GM12878 (cell line): Measurements from ENCODE around the gene EMSY. TPM values are rescaled to one million over a fixed set of nuclear protein-coding genes. Genes with fewer than 3 reads are reported as not detected.
A peak's percentile ranks its signal among the peaks of the same experiment; 100 is the strongest.

Source experiments
- ATAC-seq: fragments of 200-7000 bp; cut with Tn5 transposase; 3 replicates; pipeline ENCODE4 v1.9.1; 2020; ENCODE audit warnings: mild to moderate bottlenecking, moderate library complexity
- BruUV-seq: library from RNA; stranded (reverse); fragments of 400-500 nt; replicated peaks from 2 replicates; lab custom pipeline; 2021; lab: Mats Ljungman, UMichigan
- CTCF ChIA-PET: fragments of 300-600 bp; sonication (Branson Sonifier 250); formaldehyde crosslinking; extraction: SDS; loops from one replicate; lab custom pipeline; 2021; ENCODE audit warnings: inconsistent platforms; lab: Yijun Ruan, JAX
- POLR2A ChIA-PET: fragments of 350-600 bp; formaldehyde crosslinking; extraction: SDS; loops from one replicate; lab custom pipeline; 2021; ENCODE audit warnings: inconsistent platforms; lab: Charles Lee
- RAD21 ChIA-PET: fragments of 300-600 bp; sonication (Branson Sonifier 250); formaldehyde crosslinking; loops from one replicate; lab custom pipeline; 2023; ENCODE audit warnings: antibody characterized with exemption; ENCODE audit not compliant: unreplicated experiment; lab: Charles Lee
- SMC1A ChIA-PET: fragments of 300-600 bp; sonication (Branson Sonifier 250); formaldehyde crosslinking; loops from one replicate; lab custom pipeline; 2023; ENCODE audit not compliant: unreplicated experiment, uncharacterized antibody; lab: Charles Lee
- DNase-seq: peaks from one replicate; pipeline ENCODE4 v3.0.0-alpha.2; 2011; ENCODE audit warnings: low read depth, low spot score
- FAIRE-seq: peaks from 3 replicates; lab custom pipeline; 2011; peaks lifted over from hg19 to GRCh38; lab: Jason Lieb, UNC
- H2AFZ ChIP-seq: 2 replicates; pipeline ENCODE4 v1.6.0; 2011; ENCODE audit warnings: low read depth, low read length, control low read depth; ENCODE audit not compliant: control insufficient read depth
- H3K27ac ChIP-seq: 2 replicates; pipeline ENCODE4 v1.5.1; 2011; ENCODE audit warnings: control low read depth; ENCODE audit not compliant: control insufficient read depth, insufficient read depth
- H3K27me3 ChIP-seq, 2 experiments: replicated peaks in 1 of 2; 2 replicates each; pipeline versions ENCODE4 v1.6.0 to v1.6.1; 2011; ENCODE audit warnings: low read length in 1 of 2; ENCODE audit not compliant: control insufficient read depth in 2 of 2, insufficient read depth in 2 of 2
- H3K36me3 ChIP-seq, 2 experiments: 2 replicates each; pipeline ENCODE4 v1.5.1; 2011; ENCODE audit warnings: low read length in 1 of 2; ENCODE audit not compliant: control insufficient read depth in 2 of 2, insufficient read depth in 2 of 2
- H3K4me1 ChIP-seq: 2 replicates; pipeline ENCODE4 v1.6.1; 2011; ENCODE audit warnings: mild to moderate bottlenecking, low read length, moderate library complexity, mixed read lengths; ENCODE audit not compliant: control insufficient read depth, insufficient read depth
- H3K4me2 ChIP-seq: 2 replicates; pipeline ENCODE4 v1.6.0; 2011; ENCODE audit warnings: control low read depth; ENCODE audit not compliant: control insufficient read depth, insufficient read depth
- H3K4me3 ChIP-seq: fragments of 200-600 bp; sonication (generic); 2 replicates; pipeline ENCODE4 v1.5.1; 2016
- H3K79me2 ChIP-seq: 2 replicates; pipeline ENCODE4 v1.6.0; 2011; ENCODE audit warnings: low read length; ENCODE audit not compliant: control insufficient read depth, insufficient read depth
- H3K9ac ChIP-seq: 2 replicates; pipeline ENCODE4 v1.8.0; 2011; ENCODE audit warnings: low read length, control low read depth, mixed read lengths; ENCODE audit not compliant: control insufficient read depth, insufficient read depth
- H3K9me3 ChIP-seq: replicated peaks from 3 replicates; pipeline ENCODE4 v1.5.1; 2011; ENCODE audit warnings: mild to moderate bottlenecking, low read length; ENCODE audit not compliant: control insufficient read depth, insufficient read depth
- H4K20me1 ChIP-seq: 2 replicates; pipeline ENCODE4 v1.6.0; 2011; ENCODE audit not compliant: control insufficient read depth, insufficient read depth
- BHLHE40 ChIP-seq, 2 experiments: fragments of 450-650 bp in 1 of 2; IDR thresholded peaks; 2 replicates each; pipeline ENCODE4 v1.6.1; 2011 to 2017; ENCODE audit warnings: low read depth in 2 of 2, borderline replicate concordance in 1 of 2, improper control_type of control experiment in 1 of 2, low read length in 1 of 2, mild to moderate bottlenecking in 1 of 2
- CHD1 ChIP-seq: IDR thresholded peaks from 2 replicates; pipeline ENCODE4 v1.6.1; 2012; ENCODE audit warnings: low read depth, low read length, improper control_type of control experiment
- CTCF ChIP-seq, 3 experiments: IDR thresholded peaks in 2 of 3; conservative IDR thresholded peaks in 1 of 3; 2 replicates each; pipeline ENCODE4 v1.5.1; 2011; ENCODE audit warnings: low read depth in 3 of 3, low read length in 3 of 3, mild to moderate bottlenecking in 3 of 3, control low read depth in 2 of 3, moderate library complexity in 2 of 3, inconsistent platforms in 1 of 3, mixed read lengths in 1 of 3; ENCODE audit not compliant: control insufficient read depth in 2 of 3, insufficient read depth in 1 of 3; ENCODE audit errors: extremely low read depth in 1 of 3
- IKZF1 ChIP-seq: fragments of 450-650 bp; conservative IDR thresholded peaks from 2 replicates; pipeline ENCODE4 v1.6.1; 2017; ENCODE audit warnings: antibody characterized with exemption, mild to moderate bottlenecking
- NR2F1 ChIP-seq: fragments of 450-650 bp; conservative IDR thresholded peaks from 2 replicates; pipeline ENCODE4 v1.6.1; 2017; ENCODE audit warnings: mild to moderate bottlenecking
- RAD21 ChIP-seq: IDR thresholded peaks from 2 replicates; pipeline ENCODE4 v1.6.1; 2011; ENCODE audit warnings: mild to moderate bottlenecking, low read depth, low read length, moderate library complexity; ENCODE audit not compliant: insufficient read depth
- RUNX3 ChIP-seq: IDR thresholded peaks from 2 replicates; pipeline ENCODE4 v1.6.1; 2012; ENCODE audit warnings: low read length, inconsistent platforms
- SMC3 ChIP-seq: IDR thresholded peaks from 2 replicates; pipeline ENCODE4 v1.6.1; 2011; ENCODE audit warnings: low read length, improper control_type of control experiment, borderline replicate concordance
- SPI1 ChIP-seq: IDR thresholded peaks from 2 replicates; pipeline ENCODE4 v1.6.1; 2011; ENCODE audit warnings: low read depth, mild to moderate bottlenecking, low read length, moderate library complexity, borderline replicate concordance; ENCODE audit not compliant: insufficient read depth
- YBX1 ChIP-seq: fragments of 450-650 bp; IDR thresholded peaks from 2 replicates; pipeline ENCODE4 v1.6.1; 2016; ENCODE audit warnings: antibody characterized with exemption
- ZSCAN29 ChIP-seq: fragments of 450-650 bp; IDR thresholded peaks from 2 replicates; pipeline ENCODE4 v1.6.1; 2017; ENCODE audit warnings: mild to moderate bottlenecking, moderate library complexity
- WGBS: methylation state at CpG from one replicate; pipeline ENCODE4 v1.1.6; 2016; ENCODE audit warnings: low lambda C conversion rate; ENCODE audit not compliant: insufficient replicate concordance, insufficient coverage; ENCODE audit errors: missing lambda C conversion rate; 5-methylcytosine and 5-hydroxymethylcytosine counted together
- in situ Hi-C: fragments of 300-500 bp; cut with MboI; formaldehyde crosslinking; loops from 9 replicates; pipeline ENCODE4 v1.14.3; 2018; ENCODE audit warnings: mixed read lengths
- intact Hi-C: fragments of 100-400 bp; cut with micrococcal nuclease; formaldehyde crosslinking; loops from one replicate; pipeline ENCODE4 v1.14.2; 2022; ENCODE audit not compliant: unreplicated experiment
- polyA plus RNA-seq, 11 experiments: library from polyadenylated mRNA; depleted of rRNA in 4 of 11; unstranded in 6 of 11; stranded (reverse) in 5 of 11; fragments of >200 nt; fragmentation: Nextera tagmentation in 4 of 11; fragmentation: Illumina TruSeq in 1 of 11; extraction: Ambion mirVana in 4 of 11; extraction: Trizol in 1 of 11; gene quantifications; 1 replicate in 1 of 11; 2 replicates in 10 of 11; pipeline versions ENCODE4 v1.2.1 to v1.2.3, GENCODE V29; 2011 to 2016; ENCODE audit warnings: inconsistent platforms in 2 of 11, missing spikeins in 2 of 11, low read depth in 1 of 11
- total RNA-seq, 4 experiments: library from RNA; depleted of rRNA in 3 of 4; stranded (reverse); fragments of >200 nt in 3 of 4; fragmentation: Illumina TruSeq in 1 of 4; extraction: Trizol in 1 of 4; gene quantifications; 2 replicates each; pipeline versions ENCODE4 v1.2.1 to v1.2.3, GENCODE V29; 2013 to 2021

Gene EMSY
- total and polyA plus RNA-seq, 10 of the 15 experiments (the other 5 are each of a cell fraction or from before 2014, with no cell fraction given) = 9.3 to 26.9 (median 13.0) TPM

GRCh38 chr11:76597533-76598425 lies 153.0 kb downstream of the EMSY start:
- no peaks in the 10 kb centered on the region for H4K20me1 ChIP-seq
- ATAC-seq (peak; percentile 10; the same call in 1 of the 3 replicates), FAIRE-seq (no peak), DNase-seq (no peak)
- no peak overlapping the region for H3K27ac ChIP-seq
- ChIA-PET SMC1A (interaction anchor here (0.9 to 3.6 kb wide), 13 partner anchors 10 to 390 kb away, joined by 3 to 76 read pairs (median 8); partner anchors contain the start of gene LRRC32), RAD21 (interaction anchor here (0.7 to 3.3 kb wide), 15 partner anchors 14 to 771 kb away, joined by 3 to 187 read pairs (median 7); partner anchors contain the start of gene LRRC32), CTCF (interaction anchor here (0.6 to 8.1 kb wide), 19 partner anchors 12 to 201 kb away, joined by 3 to 273 read pairs (median 4); partner anchors contain the start of gene LRRC32), POLR2A (interaction anchor here (0.6 to 1.5 kb wide), 3 partner anchors 10 to 156 kb away, joined by 3 to 4 read pairs (median 3); no protein-coding TSS in a partner anchor)
- no peaks in the 10 kb centered on the region for H3K79me2 ChIP-seq
- H3K27me3 ChIP-seq = peaks cover 0 to 5% of the 10 kb centered on the region in 2 experiments; a peak in 3 of 4 replicates
- H3K9me3 ChIP-seq = no peaks in the 10 kb centered on the region
- H3K4me1 ChIP-seq = no peaks in the 10 kb centered on the region
- H3K36me3 ChIP-seq = no peaks in the 10 kb centered on the region
- TF ChIP-seq YBX1 (no peak), SPI1 (0 out of 2 replicates have a peak, but pooled peaks have one; percentile 17)
- no peak overlapping the region for H3K4me2 ChIP-seq
- no peak overlapping the region for H3K9ac ChIP-seq
- in situ Hi-C loops = no loop called here
- WGBS = 21% methylated on average over 12 of the region's 12 CpGs
- no peak overlapping the region for H2AFZ ChIP-seq
- no TSS peak for BruUV-seq
- H3K4me3 ChIP-seq = no peak overlapping the region
- intact Hi-C loops = loop anchor here (1.0 to 2.0 kb wide), 2 partner anchors 75 to 83 kb away; no protein-coding TSS in a partner anchor

GRCh38 chr11:76598426-76598839 lies 153.6 kb downstream of the EMSY start:
- POLR2A ChIA-PET = interaction anchor here (0.6 to 1.5 kb wide), 3 partner anchors 10 to 155 kb away, joined by 3 to 4 read pairs (median 3); no protein-coding TSS in a partner anchor
- DNase-seq (peak; percentile 12), FAIRE-seq (no peak), ATAC-seq (peak; percentile 99)
- RAD21 ChIA-PET = interaction anchor here (0.6 to 3.3 kb wide), 21 partner anchors 10 to 770 kb away, joined by 3 to 187 read pairs (median 4); partner anchors contain the start of gene LRRC32
- CTCF ChIA-PET = interaction anchor here (0.6 to 8.1 kb wide), 34 partner anchors 8 to 296 kb away, joined by 3 to 273 read pairs (median 4); partner anchors contain the start of gene LRRC32
- intact Hi-C loops (loop anchor here (1.0 to 2.0 kb wide), 2 partner anchors 74 to 82 kb away; no protein-coding TSS in a partner anchor), in situ Hi-C loops (no loop called here)
- Histone ChIP-seq H3K9me3 (no peaks in the 10 kb centered on the region), H3K9ac (no peak overlapping the region), H3K79me2 (no peaks in the 10 kb centered on the region), H3K36me3 (no peaks in the 10 kb centered on the region), H3K4me2 (no peak overlapping the region), H3K27me3 (peaks cover 0 to 5% of the 10 kb centered on the region in 2 experiments; a peak in 3 of 4 replicates), H3K4me3 (no peak overlapping the region), H4K20me1 (no peaks in the 10 kb centered on the region), H3K27ac (no peak overlapping the region), H2AFZ (no peak overlapping the region), H3K4me1 (no peaks in the 10 kb centered on the region)
- no TSS peak for BruUV-seq
- SMC1A ChIA-PET = interaction anchor here (0.6 to 3.6 kb wide), 18 partner anchors 10 to 390 kb away, joined by 3 to 76 read pairs (median 6); partner anchors contain the start of gene LRRC32
- WGBS = 8% methylated on average over 6 of the region's 6 CpGs
- TF ChIP-seq CTCF (IDR thresholded peaks at IDR 0.05 in 2 of 3, conservative IDR thresholded peaks at IDR 0.05 in 1 of 3; ENCODE audit: control insufficient read depth in 2 of 3, extremely low read depth in 1 of 3, insufficient read depth in 1 of 3, low read depth in 3 of 3, low read length in 3 of 3) (peak; percentile 68 to 82 (median 80)), NR2F1 (0 out of 2 replicates have a peak, but pooled peaks have one; percentile 21), BHLHE40 (IDR thresholded peaks at IDR 0.05; ENCODE audit: borderline replicate concordance in 1 of 2, low read depth in 2 of 2, low read length in 1 of 2) (peak in 1 of 2 experiments; percentile 43; a peak in 1 of 4 replicates), SMC3 (peak; percentile 88), RAD21 (peak; percentile 85), CHD1 (no peak), ZSCAN29 (no peak), RUNX3 (peak; percentile 47; the same call in 1 of the 2 replicates), IKZF1 (no peak)
